ENCODE results near the gene EPS8L2.

DNA sequence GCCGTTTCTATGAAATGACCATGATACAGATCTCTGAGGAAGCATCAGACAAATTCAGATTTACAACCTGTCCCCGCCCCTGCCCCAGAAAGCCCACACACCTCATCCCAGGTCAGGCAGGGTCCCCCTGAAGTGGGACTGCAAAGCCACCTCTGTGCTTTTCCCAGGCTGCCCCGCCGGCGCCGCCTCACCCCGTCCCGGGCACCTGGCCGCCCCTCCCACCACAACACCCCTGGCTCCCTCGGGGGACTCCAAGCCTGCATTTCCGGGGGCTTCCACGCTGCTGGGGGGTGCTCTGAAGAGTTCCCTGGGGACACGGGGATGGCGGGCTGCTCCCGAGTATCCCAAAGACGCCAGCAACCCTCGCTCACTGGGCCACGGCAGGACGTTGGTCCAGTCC lies 45.8 kb upstream of the EPS8L2 start:
- TF ChIP-seq, protein P1, sequence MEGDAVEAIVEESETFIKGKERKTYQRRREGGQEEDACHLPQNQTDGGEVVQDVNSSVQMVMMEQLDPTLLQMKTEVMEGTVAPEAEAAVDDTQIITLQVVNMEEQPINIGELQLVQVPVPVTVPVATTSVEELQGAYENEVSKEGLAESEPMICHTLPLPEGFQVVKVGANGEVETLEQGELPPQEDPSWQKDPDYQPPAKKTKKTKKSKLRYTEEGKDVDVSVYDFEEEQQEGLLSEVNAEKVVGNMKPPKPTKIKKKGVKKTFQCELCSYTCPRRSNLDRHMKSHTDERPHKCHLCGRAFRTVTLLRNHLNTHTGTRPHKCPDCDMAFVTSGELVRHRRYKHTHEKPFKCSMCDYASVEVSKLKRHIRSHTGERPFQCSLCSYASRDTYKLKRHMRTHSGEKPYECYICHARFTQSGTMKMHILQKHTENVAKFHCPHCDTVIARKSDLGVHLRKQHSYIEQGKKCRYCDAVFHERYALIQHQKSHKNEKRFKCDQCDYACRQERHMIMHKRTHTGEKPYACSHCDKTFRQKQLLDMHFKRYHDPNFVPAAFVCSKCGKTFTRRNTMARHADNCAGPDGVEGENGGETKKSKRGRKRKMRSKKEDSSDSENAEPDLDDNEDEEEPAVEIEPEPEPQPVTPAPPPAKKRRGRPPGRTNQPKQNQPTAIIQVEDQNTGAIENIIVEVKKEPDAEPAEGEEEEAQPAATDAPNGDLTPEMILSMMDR (IDR thresholded peaks at IDR 0.05; ENCODE audit: low read depth, low read length, missing input control), result no peak
- TF ChIP-seq RXRA (IDR thresholded peaks at IDR 0.05) (no peak), GABPA (IDR thresholded peaks at IDR 0.05 in 1 of 2, conservative IDR thresholded peaks at IDR 0.05 in 1 of 2) (no peak), JUND (IDR thresholded peaks at IDR 0.05) (no peak), SP1 (IDR thresholded peaks at IDR 0.05) (no peak), TAF1 (conservative IDR thresholded peaks at IDR 0.05) (no peak), RAD21 (IDR thresholded peaks at IDR 0.05) (no peak), EGR1 (IDR thresholded peaks at IDR 0.05; ENCODE audit: low read depth in 2 of 2) (no peak), YY1 (IDR thresholded peaks at IDR 0.05) (no peak)
- TF ChIP-seq, protein P2, sequence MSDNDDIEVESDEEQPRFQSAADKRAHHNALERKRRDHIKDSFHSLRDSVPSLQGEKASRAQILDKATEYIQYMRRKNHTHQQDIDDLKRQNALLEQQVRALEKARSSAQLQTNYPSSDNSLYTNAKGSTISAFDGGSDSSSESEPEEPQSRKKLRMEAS (IDR thresholded peaks at IDR 0.05), result no peak
- TF ChIP-seq, protein P3, sequence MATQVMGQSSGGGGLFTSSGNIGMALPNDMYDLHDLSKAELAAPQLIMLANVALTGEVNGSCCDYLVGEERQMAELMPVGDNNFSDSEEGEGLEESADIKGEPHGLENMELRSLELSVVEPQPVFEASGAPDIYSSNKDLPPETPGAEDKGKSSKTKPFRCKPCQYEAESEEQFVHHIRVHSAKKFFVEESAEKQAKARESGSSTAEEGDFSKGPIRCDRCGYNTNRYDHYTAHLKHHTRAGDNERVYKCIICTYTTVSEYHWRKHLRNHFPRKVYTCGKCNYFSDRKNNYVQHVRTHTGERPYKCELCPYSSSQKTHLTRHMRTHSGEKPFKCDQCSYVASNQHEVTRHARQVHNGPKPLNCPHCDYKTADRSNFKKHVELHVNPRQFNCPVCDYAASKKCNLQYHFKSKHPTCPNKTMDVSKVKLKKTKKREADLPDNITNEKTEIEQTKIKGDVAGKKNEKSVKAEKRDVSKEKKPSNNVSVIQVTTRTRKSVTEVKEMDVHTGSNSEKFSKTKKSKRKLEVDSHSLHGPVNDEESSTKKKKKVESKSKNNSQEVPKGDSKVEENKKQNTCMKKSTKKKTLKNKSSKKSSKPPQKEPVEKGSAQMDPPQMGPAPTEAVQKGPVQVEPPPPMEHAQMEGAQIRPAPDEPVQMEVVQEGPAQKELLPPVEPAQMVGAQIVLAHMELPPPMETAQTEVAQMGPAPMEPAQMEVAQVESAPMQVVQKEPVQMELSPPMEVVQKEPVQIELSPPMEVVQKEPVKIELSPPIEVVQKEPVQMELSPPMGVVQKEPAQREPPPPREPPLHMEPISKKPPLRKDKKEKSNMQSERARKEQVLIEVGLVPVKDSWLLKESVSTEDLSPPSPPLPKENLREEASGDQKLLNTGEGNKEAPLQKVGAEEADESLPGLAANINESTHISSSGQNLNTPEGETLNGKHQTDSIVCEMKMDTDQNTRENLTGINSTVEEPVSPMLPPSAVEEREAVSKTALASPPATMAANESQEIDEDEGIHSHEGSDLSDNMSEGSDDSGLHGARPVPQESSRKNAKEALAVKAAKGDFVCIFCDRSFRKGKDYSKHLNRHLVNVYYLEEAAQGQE (IDR thresholded peaks at IDR 0.05), result no peak
- TF ChIP-seq, protein P4, sequence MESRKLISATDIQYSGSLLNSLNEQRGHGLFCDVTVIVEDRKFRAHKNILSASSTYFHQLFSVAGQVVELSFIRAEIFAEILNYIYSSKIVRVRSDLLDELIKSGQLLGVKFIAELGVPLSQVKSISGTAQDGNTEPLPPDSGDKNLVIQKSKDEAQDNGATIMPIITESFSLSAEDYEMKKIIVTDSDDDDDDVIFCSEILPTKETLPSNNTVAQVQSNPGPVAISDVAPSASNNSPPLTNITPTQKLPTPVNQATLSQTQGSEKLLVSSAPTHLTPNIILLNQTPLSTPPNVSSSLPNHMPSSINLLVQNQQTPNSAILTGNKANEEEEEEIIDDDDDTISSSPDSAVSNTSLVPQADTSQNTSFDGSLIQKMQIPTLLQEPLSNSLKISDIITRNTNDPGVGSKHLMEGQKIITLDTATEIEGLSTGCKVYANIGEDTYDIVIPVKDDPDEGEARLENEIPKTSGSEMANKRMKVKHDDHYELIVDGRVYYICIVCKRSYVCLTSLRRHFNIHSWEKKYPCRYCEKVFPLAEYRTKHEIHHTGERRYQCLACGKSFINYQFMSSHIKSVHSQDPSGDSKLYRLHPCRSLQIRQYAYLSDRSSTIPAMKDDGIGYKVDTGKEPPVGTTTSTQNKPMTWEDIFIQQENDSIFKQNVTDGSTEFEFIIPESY (IDR thresholded peaks at IDR 0.05), result no peak
